Iris pigment epithelial cell (primary cell): ENCODE results near the gene INSR.
"Not testable (repeated sequence)": the region's sequence is repeated elsewhere in the genome, so short reads cannot be mapped to it uniquely, and the experiment has no call there.

Experiments
- DNase-seq: peaks from one replicate; pipeline ENCODE4 v3.0.0-alpha.2; 2011; ENCODE audit warnings: low read depth

The INSR gene

GRCh38 chr19:7258041-7258839, 36.0 kb downstream of the INSR start:
- no peak for DNase-seq

GRCh38 chr19:7257148-7258040, 36.8 kb downstream of the INSR start:
- DNase-seq: peak; percentile 76

DNA sequence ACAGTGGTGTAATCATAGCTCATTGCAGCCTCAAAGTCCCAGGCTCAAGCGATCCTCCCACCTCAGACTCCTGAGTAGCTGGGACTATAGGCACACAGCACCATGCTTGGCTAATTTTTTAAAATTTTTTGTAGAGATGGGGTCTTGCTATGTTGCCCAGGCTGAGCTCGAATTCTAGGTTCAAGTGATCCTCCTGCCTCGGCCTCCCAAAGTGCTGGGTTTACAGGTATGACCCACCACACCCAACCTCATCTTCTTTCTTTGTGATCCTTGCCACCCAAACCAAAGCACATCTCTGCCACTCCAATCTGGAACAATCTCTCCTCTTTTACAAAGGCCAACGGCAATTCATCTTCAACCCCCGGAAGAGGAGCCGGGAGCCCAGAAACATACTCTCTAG, 38.6 kb downstream of the INSR start:
- no peak for DNase-seq

DNA sequence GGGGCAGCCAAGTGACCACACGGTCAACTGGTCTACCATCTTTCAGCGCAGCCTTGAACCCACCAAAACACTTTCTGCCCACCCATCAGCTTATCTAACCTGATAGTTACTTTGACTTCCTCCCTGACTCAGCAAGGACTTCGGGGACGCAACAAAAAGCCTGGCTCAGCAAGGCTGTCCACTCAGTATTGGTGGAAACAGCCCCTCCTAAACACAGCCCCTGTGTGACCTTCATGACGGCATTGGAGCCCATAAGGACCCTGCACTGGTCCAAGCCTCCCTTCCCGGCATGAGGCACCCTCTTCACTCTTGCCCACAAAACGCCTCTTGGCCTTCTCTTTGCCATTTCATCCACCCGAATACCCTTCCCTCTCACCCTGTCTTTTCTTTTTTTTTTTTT, 39.1 kb downstream of the INSR start:
- DNase-seq: no peak

- DNase-seq: no peak
Observed at GRCh38 chr19:7254590-7254989, 39.6 kb downstream of the INSR start.

GRCh38 chr19:7252364-7252763, 41.9 kb downstream of the INSR start:
- DNase-seq: no peak

- no peak for DNase-seq
Observed at GRCh38 chr19:7251494-7251893, 42.7 kb downstream of the INSR start.

- no peak for DNase-seq
Observed at GRCh38 chr19:7250951-7251350, 43.3 kb downstream of the INSR start.

- no peak for DNase-seq
Observed at GRCh38 chr19:7250057-7250596, 44.1 kb downstream of the INSR start.

DNA sequence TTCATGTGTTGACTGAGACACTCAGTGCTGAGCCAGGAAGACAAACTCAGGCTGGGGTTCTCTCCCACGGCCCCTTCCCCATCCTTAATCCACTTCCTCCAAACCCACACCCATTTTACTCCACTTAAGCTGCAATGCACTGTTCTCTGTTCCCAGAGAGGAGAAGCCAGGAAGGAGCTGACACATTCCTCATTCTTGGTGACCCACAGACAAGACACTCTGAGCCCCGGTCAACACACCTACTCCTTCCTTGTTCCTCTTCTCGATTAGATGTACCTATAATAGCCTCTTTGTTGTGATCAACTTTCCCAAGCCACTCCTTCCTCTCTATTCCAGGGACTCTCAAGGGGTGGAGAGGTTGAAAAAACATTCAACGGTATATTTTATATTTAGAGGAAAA, 47.1 kb downstream of the INSR start:
- DNase-seq: no peak

- no peak for DNase-seq
Observed at GRCh38 chr19:7246601-7247000, 47.6 kb downstream of the INSR start.

DNA sequence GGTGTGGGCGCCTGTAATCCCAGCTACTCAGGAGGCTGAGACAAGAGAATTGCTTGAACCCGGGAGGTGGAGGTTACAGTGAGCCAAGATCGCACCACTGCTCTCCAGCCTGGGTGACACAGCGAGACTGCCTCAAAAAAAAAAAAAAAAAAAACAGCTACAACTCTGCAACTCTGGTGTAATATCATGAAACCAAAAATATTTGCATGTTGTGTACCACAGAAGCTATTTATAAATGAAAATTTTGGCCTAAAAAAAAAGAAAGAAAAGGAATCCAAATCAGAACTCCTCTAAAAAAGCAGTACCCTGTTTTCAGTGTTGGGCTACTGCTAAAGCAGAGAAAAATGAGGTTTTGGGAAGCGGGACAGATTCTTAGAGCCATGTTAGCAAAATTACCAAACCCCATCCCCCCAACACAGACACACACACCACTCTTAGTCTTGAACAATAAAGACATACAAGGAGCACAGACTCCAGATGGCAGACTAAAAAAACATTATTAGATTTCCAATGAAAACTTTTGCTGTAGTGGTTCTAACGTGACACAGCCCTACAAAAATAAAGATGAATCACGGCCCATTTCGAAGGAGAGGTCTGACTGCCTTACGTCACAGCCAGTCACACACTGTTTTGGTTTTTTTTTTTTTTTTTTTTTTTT, 51.5 kb downstream of the INSR start:
- peak; percentile 59 for DNase-seq

GRCh38 chr19:7238051-7238450, 56.2 kb downstream of the INSR start:
- DNase-seq: no peak

- no peak for DNase-seq
Observed at GRCh38 chr19:7236153-7236552, 58.1 kb downstream of the INSR start.

DNA sequence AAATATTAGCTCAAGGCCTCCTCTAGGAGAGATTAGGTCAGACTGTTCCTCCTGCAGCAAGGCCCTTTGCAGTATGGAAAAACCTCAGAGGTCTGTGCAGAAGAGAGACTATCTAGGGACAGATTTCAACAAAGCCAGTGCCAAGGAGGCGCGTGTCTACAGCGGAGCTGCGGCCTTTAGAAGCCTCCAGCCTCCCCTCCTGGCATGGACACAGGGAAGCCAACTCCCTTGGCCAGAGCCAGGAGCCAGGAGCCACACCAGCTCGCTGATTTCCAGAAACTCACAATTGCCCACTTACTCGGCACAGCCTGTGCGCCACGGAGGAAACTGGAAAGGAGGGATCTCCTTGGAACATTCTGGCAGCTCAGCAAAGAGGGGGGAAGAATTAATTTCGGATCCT, 63.4 kb downstream of the INSR start:
- DNase-seq: no peak

GRCh38 chr19:7229735-7230134, 64.5 kb downstream of the INSR start:
- DNase-seq: no peak

DNA sequence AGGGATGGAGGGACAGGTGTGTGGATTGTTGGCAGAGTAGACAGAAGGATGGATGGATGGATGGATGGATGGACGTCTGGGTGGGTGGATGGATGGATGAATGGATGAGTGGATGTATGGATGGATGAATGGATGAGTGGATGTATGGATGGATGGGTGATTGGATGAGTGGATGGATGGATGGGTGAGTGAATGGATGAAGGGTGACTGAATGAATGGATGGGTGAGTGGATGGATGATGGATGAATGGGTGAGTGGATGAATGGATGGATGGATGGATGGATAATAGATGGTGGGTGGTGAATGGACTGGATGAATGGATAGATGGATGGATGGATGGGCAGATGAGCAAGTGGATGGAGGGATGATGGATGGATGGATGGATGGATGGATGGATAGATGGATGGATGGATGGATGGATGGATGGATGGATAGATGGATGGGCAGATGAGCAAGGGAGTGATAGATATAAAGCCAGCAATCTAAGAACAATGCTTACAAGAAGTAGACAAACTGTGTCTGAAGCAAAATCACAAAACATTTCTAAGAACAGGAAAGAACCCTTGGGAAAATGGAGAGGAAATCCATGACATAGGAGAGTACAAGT, 65.2 kb downstream of the INSR start:
- DNase-seq: no peak

DNA sequence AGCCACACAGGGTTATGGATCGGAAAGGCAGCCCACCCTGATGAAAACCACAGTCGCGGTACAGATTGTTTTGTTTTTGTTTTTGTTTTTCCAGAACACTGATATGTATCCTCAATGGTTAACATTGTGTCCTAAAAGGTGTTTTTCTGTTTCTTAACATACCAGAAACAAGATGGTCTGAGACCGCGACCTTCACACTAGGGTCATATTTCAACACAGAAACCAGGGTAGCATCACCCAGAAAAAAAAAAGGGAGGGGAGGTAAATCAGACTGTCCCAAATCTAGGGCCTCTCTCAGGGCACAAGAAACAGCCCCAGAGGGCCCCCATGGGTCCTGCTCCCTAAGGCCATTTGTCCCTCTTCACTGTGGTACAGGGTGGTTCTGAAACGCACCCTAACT, 66.5 kb downstream of the INSR start:
- no peak for DNase-seq

DNA sequence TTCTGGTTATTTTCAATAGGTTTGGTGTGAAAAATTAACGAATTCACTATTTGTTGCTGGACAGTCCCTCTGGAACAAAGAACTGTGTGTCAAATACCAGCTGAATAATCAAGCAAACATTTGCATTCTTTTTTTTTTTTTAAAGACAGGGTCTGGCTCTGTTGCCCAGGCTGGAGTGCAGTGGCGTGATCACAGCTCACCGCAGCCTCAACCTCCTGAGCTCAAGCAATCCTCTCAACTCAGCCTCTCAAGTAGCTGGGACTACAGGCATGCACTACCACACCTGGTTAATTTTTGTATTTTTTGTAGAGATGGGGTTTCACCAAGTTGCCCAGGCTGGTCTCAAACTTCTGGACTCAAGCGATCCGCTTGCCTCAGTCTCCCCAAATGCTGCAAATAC, 67.1 kb downstream of the INSR start:
- DNase-seq: not testable (repeated sequence)

GRCh38 chr19:7226739-7227138, 67.5 kb downstream of the INSR start:
- DNase-seq: no peak

GRCh38 chr19:7225741-7226140, 68.5 kb downstream of the INSR start:
- DNase-seq: no peak

- DNase-seq: no peak
Observed at GRCh38 chr19:7224995-7225394, 69.2 kb downstream of the INSR start.
